ENCODE data around the gene SRPK3.

Gene SRPK3

DNA sequence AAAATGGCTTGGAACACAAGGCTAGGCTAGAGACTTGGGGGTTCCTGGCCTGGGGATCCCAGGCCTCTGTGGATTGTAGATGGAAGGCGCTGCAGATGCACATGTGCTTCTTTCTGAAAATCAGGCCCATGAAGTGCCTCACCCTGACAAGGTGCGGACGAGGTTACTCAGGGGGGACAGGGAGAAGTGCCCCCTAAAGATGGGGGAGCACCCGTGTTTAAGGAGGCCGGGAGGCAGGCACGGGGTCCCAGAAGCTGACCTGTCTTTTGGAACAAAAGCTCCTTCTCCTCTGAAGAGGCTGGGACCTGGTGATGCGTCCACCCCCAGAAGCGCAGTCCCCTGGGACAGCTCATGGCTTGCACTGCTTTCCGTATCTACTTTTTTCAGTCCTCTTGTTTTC lies 47.1 kb downstream of the SRPK3 start:
- TF ChIP-seq EZH2 (IDR thresholded peaks at IDR 0.05; ENCODE audit: borderline replicate concordance, low read depth, low read length, severe bottlenecking) = no peak
- TF ChIP-seq, protein P1, sequence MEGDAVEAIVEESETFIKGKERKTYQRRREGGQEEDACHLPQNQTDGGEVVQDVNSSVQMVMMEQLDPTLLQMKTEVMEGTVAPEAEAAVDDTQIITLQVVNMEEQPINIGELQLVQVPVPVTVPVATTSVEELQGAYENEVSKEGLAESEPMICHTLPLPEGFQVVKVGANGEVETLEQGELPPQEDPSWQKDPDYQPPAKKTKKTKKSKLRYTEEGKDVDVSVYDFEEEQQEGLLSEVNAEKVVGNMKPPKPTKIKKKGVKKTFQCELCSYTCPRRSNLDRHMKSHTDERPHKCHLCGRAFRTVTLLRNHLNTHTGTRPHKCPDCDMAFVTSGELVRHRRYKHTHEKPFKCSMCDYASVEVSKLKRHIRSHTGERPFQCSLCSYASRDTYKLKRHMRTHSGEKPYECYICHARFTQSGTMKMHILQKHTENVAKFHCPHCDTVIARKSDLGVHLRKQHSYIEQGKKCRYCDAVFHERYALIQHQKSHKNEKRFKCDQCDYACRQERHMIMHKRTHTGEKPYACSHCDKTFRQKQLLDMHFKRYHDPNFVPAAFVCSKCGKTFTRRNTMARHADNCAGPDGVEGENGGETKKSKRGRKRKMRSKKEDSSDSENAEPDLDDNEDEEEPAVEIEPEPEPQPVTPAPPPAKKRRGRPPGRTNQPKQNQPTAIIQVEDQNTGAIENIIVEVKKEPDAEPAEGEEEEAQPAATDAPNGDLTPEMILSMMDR (IDR thresholded peaks at IDR 0.05; ENCODE audit: borderline replicate concordance, extremely low read depth, low read length, poor library complexity, severe bottlenecking) = no peak
- H3K27me3 ChIP-seq (ENCODE audit: insufficient read depth, low read length, poor library complexity) = no peaks in the 10 kb centered on the region

GRCh38 chrX:153828308-153828707 lies 47.5 kb downstream of the SRPK3 start:
- ATAC-seq (ENCODE audit: insufficient read depth, low read depth) (no peak), DNase-seq (no peak)
- Histone ChIP-seq H3K36me3 (ENCODE audit: insufficient read depth, low read length) (no peaks in the 10 kb centered on the region), H3K4me1 (ENCODE audit: insufficient read depth, low read length) (no peaks in the 10 kb centered on the region), H3K27ac (ENCODE audit: low read length) (no peak overlapping the region), H3K9me3 (ENCODE audit: insufficient read depth, low read length, severe bottlenecking) (no peaks in the 10 kb centered on the region), H3K27me3 (ENCODE audit: insufficient read depth, low read length, poor library complexity) (no peaks in the 10 kb centered on the region), H3K79me2 (ENCODE audit: insufficient read depth, low read length) (no peaks in the 10 kb centered on the region), H2AFZ (ENCODE audit: low read depth, low read length) (no peak overlapping the region), H3K4me2 (ENCODE audit: insufficient read depth, low read length) (no peak overlapping the region), H3K9ac (ENCODE audit: low read depth, low read length) (no peak overlapping the region), H3K4me3 (ENCODE audit: low read depth in 1 of 2, low read length in 2 of 2) (no peak overlapping the region), H4K20me1 (ENCODE audit: insufficient read depth, low read length) (no peaks in the 10 kb centered on the region)
- TF ChIP-seq, protein P1 (IDR thresholded peaks at IDR 0.05; ENCODE audit: borderline replicate concordance, extremely low read depth, low read length, poor library complexity, severe bottlenecking) = no peak
- TF ChIP-seq EZH2 (IDR thresholded peaks at IDR 0.05; ENCODE audit: borderline replicate concordance, low read depth, low read length, severe bottlenecking) = no peak

More for the DNA sequence above, 47.1 kb downstream of the SRPK3 start:
- H3K4me1 ChIP-seq (ENCODE audit: insufficient read depth, low read length) = no peaks in the 10 kb centered on the region
- H3K4me2 ChIP-seq (ENCODE audit: insufficient read depth, low read length) = no peak overlapping the region
- no peaks in the 10 kb centered on the region for H3K9me3 ChIP-seq (ENCODE audit: insufficient read depth, low read length, severe bottlenecking)
- DNase-seq = no peak
- H4K20me1 ChIP-seq (ENCODE audit: insufficient read depth, low read length) = no peaks in the 10 kb centered on the region
- H3K9ac ChIP-seq (ENCODE audit: low read depth, low read length) = no peak overlapping the region
- H3K4me3 ChIP-seq (ENCODE audit: low read depth in 1 of 2, low read length in 2 of 2) = no peak overlapping the region
- H3K27ac ChIP-seq (ENCODE audit: low read length) = no peak overlapping the region
- no peaks in the 10 kb centered on the region for H3K36me3 ChIP-seq (ENCODE audit: insufficient read depth, low read length)
- no peak for ATAC-seq (ENCODE audit: insufficient read depth, low read depth)
- H2AFZ ChIP-seq (ENCODE audit: low read depth, low read length) = no peak overlapping the region
- H3K79me2 ChIP-seq (ENCODE audit: insufficient read depth, low read length) = no peaks in the 10 kb centered on the region

GRCh38 chrX:153828723-153829548 lies 48.1 kb downstream of the SRPK3 start:
- Histone ChIP-seq H3K27ac (ENCODE audit: low read length) (no peak overlapping the region), H3K9me3 (ENCODE audit: insufficient read depth, low read length, severe bottlenecking) (no peaks in the 10 kb centered on the region), H3K27me3 (ENCODE audit: insufficient read depth, low read length, poor library complexity) (no peaks in the 10 kb centered on the region), H3K4me3 (ENCODE audit: low read depth in 1 of 2, low read length in 2 of 2) (no peak overlapping the region), H3K9ac (ENCODE audit: low read depth, low read length) (no peak overlapping the region), H2AFZ (ENCODE audit: low read depth, low read length) (no peak overlapping the region), H4K20me1 (ENCODE audit: insufficient read depth, low read length) (no peaks in the 10 kb centered on the region), H3K4me1 (ENCODE audit: insufficient read depth, low read length) (no peaks in the 10 kb centered on the region), H3K36me3 (ENCODE audit: insufficient read depth, low read length) (no peaks in the 10 kb centered on the region), H3K4me2 (ENCODE audit: insufficient read depth, low read length) (no peak overlapping the region), H3K79me2 (ENCODE audit: insufficient read depth, low read length) (no peaks in the 10 kb centered on the region)
- DNase-seq (no peak), ATAC-seq (ENCODE audit: insufficient read depth, low read depth) (no peak)
- TF ChIP-seq EZH2 (IDR thresholded peaks at IDR 0.05; ENCODE audit: borderline replicate concordance, low read depth, low read length, severe bottlenecking) = no peak
- TF ChIP-seq, protein P1 (IDR thresholded peaks at IDR 0.05; ENCODE audit: borderline replicate concordance, extremely low read depth, low read length, poor library complexity, severe bottlenecking) = no peak
